GM12801 (cell line): Measurements from ENCODE around the gene MLLT3.

Experiments used
- TF ChIP-seq, protein P1 (sequence below): IDR thresholded peaks from one replicate; pipeline ENCODE4 v1.5.1; 2011; ENCODE audit warnings: control low read depth; ENCODE audit not compliant: insufficient read length; ENCODE audit errors: extremely low read depth

The MLLT3 gene

DNA sequence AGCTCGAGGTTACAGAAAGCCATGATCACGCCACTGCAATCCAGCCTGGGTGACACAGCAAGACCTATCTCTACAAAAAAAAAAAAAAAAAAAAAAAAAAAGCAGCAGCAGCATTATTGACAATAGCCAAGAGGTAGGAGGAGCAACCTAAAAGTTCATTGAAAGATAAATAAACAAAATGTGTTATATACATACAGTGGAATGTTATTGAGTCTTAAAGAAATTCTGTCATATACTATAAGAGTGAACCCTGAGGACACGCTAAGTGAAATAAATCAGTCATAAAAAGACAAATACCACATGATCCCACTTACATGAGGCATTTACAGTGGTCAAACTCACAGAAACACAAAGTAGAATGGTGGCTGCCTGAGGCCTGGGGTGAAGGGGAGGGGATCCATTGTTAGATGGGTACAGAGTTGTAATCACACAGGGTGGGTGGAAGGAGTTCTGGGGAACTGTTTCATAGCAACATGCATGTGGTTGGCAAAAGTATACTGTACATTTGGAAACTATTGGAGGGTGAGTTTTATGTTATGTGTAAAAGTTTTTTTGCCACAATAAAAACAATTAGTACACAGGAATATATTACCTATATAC lies 77.2 kb downstream of the MLLT3 start:
- TF ChIP-seq, protein P1, sequence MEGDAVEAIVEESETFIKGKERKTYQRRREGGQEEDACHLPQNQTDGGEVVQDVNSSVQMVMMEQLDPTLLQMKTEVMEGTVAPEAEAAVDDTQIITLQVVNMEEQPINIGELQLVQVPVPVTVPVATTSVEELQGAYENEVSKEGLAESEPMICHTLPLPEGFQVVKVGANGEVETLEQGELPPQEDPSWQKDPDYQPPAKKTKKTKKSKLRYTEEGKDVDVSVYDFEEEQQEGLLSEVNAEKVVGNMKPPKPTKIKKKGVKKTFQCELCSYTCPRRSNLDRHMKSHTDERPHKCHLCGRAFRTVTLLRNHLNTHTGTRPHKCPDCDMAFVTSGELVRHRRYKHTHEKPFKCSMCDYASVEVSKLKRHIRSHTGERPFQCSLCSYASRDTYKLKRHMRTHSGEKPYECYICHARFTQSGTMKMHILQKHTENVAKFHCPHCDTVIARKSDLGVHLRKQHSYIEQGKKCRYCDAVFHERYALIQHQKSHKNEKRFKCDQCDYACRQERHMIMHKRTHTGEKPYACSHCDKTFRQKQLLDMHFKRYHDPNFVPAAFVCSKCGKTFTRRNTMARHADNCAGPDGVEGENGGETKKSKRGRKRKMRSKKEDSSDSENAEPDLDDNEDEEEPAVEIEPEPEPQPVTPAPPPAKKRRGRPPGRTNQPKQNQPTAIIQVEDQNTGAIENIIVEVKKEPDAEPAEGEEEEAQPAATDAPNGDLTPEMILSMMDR: no peak

DNA sequence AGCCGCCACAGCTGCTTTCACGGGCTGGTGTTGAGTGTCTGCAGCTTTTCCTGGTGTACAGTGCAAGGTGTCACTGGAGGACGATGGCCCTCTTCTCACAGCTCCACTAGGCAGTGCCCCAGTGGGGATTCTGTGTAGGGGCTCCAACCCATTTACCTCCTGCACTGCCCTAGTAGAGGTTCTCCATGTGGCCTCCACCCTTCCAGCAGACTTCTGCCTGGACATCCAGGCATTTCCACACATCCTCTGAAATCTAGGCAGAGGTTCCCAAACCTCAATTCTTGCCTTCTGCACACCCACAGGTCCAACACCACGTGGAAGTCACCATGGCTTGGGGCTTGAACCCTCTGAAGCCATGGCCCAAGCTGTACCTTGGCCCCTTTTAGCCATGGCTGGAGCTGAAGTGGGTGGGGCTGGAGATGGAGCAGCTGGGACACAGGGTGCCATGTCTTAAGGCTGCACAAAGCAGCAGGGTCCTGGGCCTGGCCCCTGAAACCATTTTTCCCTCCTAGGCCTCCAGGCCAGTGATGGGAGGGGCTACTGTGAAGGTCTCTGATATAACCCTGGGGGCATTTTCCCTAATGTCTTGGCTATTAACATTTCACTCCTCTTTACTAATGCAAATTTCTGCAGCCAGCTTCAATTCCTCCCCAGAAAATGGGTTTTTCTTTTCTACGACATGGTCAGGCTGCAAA lies 82.0 kb downstream of the MLLT3 start:
- TF ChIP-seq, protein P1: no peak

DNA sequence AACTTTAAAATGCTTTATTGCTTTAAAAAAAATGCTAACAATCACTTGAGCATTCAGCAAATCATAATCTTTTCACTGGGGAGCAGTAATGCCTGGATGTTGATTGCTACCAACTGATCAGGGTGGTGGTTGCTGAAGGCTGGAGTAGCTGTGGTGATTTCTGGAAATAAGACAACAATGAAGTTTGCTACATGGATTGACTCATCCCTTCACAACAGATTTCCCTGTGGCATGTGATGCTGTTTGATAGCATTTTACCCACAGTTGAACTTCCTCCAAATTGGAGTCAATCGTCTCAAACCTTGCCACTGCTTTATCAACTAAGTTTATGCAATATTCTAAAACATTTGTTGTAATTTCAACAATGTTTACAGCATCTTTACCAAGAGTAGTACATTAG lies 83.3 kb downstream of the MLLT3 start:
- TF ChIP-seq, protein P1: no peak

DNA sequence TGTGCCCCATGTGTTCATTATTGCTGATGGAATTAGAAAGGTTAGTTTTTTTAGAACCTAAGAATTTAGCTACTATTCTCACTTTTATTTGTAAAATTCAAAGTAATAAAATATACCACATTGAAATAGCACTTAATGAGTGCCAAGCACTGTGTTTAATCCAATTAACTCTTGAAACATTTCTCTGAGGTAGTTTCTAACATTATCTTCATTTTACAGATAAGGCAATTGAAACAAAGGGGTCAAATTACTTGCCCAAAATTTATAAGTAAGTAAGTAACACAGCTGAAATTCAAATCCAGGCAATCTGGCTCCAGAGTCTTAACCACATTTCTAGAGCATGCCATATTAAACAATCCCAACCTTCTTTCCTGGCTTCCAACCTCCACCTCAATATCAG lies 84.2 kb downstream of the MLLT3 start:
- TF ChIP-seq, protein P1: no peak

DNA sequence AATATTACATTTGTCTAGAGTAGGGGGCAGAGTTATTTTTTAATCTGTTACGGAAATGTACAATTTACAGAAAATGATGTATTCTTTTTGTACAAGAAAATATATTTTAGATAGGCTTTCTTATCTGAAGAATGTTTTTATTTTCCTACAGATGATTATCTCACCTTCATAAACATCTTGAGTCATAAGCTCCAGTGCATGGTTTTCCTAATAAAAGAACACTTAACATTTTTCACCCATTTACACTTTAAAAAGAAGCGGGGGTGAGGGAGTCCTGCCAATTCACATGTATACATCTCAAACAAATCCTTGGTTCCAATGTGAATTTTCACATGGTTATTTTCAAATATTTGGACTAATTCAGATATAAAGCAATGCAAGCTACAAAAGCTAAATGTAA lies 85.0 kb downstream of the MLLT3 start:
- TF ChIP-seq, protein P1: no peak

DNA sequence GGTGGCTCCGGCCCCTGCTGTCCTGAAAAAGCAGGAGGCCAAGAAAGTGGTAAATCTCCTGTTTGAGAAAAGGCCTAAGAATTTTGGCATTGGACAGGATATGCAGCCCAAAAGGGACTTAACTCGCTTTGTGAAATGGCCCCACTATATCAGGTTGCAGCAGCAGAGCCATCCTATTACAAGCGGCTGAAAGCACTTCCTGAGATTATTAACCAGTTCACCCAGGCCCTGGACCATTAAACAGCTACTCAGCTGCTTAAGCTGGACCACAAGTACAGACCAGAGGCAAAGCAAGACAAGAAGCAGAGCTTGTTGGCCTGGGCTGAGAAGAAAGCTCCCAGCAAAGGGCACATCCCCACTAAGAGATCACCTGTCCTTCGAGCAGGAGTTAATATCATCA lies 89.7 kb downstream of the MLLT3 start:
- TF ChIP-seq, protein P1: no peak

DNA sequence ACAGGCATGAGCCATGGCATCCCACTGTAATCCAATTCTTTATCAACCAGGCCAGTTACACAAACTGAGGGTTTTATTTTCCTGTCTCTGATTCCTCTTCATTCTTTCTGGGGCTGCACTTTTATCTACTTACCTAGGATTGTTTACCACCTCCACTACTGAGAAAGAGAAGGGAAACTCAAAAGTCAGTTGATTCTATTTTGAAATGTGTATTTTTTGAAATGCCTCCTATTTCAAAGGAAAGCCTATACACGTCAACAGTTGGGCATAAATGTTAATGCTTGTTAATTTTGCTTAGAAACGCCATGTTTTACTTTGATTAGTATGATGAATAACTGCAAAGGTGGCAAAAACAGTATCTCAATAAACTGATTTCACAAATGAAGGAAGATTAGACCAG lies 92.5 kb downstream of the MLLT3 start:
- TF ChIP-seq, protein P1: no peak
